Adrenal gland (tissue), 5 donors: ENCODE results near the gene MAPK1.

Experiments used
- POLR2A ChIP-seq, 2 donors: fragments of 450-650 bp; IDR thresholded peaks; one replicate each; pipeline ENCODE4 v1.6.1; 2017; ENCODE audit warnings: antibody characterized with exemption in 2 of 2, mild to moderate bottlenecking in 2 of 2, moderate library complexity in 1 of 2
- TF ChIP-seq, protein P1 (sequence below), 6 experiments: fragments of 450-650 bp in 4 of 6; fragments of 200-600 bp in 2 of 6; sonication (generic) in 1 of 6; IDR thresholded peaks; 1 replicate in 5 of 6; 2 replicates in 1 of 6; pipeline versions ENCODE4 v1.5.1 to v1.8.0; 2016 to 2021; ENCODE audit warnings: antibody characterized with exemption in 6 of 6, mild to moderate bottlenecking in 2 of 6, moderate library complexity in 1 of 6
- donor health status: DM: no; HTN: no; CAD: no.

DNA sequence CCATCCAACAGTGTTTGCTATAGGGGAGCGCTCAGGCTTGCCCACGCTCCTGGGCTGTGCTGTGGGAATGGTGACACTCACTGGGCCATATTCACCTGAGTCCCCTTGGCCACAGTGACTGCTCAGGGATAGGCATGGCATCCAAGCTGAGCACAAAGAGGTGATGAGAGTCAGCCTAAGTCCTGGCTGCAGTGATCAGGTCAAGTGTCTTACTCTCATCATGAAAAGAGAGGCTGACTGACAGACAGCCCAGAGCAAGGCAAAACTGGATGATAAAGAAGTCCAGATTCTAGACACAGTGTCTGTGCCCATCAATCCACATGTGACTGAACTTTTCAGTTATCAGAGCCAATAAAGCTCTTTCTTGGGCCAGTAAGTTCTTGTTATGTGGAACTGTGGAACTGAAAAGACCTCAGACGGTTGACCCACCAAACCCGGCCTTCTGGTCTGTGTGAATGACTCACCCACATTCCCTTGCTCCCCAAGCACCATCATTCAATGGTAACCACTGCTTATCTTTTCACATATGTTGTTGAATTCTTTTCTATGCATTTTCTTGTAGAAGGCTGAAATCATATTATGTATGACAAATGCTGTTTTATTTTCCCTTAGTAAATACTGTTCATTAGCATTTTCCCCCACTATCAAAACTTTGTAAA, 88.6 kb downstream of the MAPK1 start:
- TF ChIP-seq, protein P1, sequence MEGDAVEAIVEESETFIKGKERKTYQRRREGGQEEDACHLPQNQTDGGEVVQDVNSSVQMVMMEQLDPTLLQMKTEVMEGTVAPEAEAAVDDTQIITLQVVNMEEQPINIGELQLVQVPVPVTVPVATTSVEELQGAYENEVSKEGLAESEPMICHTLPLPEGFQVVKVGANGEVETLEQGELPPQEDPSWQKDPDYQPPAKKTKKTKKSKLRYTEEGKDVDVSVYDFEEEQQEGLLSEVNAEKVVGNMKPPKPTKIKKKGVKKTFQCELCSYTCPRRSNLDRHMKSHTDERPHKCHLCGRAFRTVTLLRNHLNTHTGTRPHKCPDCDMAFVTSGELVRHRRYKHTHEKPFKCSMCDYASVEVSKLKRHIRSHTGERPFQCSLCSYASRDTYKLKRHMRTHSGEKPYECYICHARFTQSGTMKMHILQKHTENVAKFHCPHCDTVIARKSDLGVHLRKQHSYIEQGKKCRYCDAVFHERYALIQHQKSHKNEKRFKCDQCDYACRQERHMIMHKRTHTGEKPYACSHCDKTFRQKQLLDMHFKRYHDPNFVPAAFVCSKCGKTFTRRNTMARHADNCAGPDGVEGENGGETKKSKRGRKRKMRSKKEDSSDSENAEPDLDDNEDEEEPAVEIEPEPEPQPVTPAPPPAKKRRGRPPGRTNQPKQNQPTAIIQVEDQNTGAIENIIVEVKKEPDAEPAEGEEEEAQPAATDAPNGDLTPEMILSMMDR (IDR thresholded peaks at IDR 0.05): no peak
- no peak for TF ChIP-seq POLR2A (IDR thresholded peaks at IDR 0.05)
